Activated CD4-positive, alpha-beta T cell treated with anti-CD3 and anti-CD28 coated beads, Interleukin-2, amount 10 ng/mL, durations not matched to agents 7 days and 5 days (primary cell): ENCODE data around the gene CDCP1. TPM values are rescaled to one million over a fixed set of nuclear protein-coding genes. Genes with fewer than 3 reads are reported as not detected.
A peak's percentile ranks its signal among the peaks of the same experiment; 100 is the strongest.

Experiments
- CTCF ChIA-PET: fragments of 350-600 bp; sonication (Branson Sonifier 250); formaldehyde crosslinking; loops from one replicate; lab custom pipeline; 2021; ENCODE audit warnings: antibody characterized with exemption; lab: Charles Lee
- POLR2A ChIA-PET: fragments of 350-600 bp; sonication (Branson Sonifier 250); formaldehyde crosslinking; loops from one replicate; lab custom pipeline; 2021; ENCODE audit warnings: antibody characterized with exemption; lab: Charles Lee
- DNase-seq: peaks from one replicate; pipeline ENCODE4 v3.0.0-alpha.2; 2020
- H3K27ac Mint-ChIP-seq: one replicate; pipeline ENCODE4 v1.8.0; 2021; ENCODE audit warnings: mild to moderate bottlenecking, moderate library complexity, mixed read lengths
- H3K27me3 Mint-ChIP-seq: one replicate; pipeline ENCODE4 v1.8.0; 2021; ENCODE audit warnings: mixed read lengths
- H3K36me3 Mint-ChIP-seq: one replicate; pipeline ENCODE4 v1.8.0; 2021; ENCODE audit warnings: low read depth, mixed read lengths
- H3K4me1 Mint-ChIP-seq: one replicate; pipeline ENCODE4 v1.8.0; 2021; ENCODE audit warnings: mixed read lengths
- H3K4me3 Mint-ChIP-seq: one replicate; pipeline ENCODE4 v1.8.0; 2021; ENCODE audit warnings: mild to moderate bottlenecking, moderate library complexity, mixed read lengths
- H3K9me3 Mint-ChIP-seq: one replicate; pipeline ENCODE4 v1.8.0; 2021; ENCODE audit warnings: mixed read lengths
- total RNA-seq, 2 experiments: library from RNA; stranded (reverse); gene quantifications; one replicate each; pipeline ENCODE4 v1.2.3, GENCODE V29; 2021

CDCP1 gene, protein sequence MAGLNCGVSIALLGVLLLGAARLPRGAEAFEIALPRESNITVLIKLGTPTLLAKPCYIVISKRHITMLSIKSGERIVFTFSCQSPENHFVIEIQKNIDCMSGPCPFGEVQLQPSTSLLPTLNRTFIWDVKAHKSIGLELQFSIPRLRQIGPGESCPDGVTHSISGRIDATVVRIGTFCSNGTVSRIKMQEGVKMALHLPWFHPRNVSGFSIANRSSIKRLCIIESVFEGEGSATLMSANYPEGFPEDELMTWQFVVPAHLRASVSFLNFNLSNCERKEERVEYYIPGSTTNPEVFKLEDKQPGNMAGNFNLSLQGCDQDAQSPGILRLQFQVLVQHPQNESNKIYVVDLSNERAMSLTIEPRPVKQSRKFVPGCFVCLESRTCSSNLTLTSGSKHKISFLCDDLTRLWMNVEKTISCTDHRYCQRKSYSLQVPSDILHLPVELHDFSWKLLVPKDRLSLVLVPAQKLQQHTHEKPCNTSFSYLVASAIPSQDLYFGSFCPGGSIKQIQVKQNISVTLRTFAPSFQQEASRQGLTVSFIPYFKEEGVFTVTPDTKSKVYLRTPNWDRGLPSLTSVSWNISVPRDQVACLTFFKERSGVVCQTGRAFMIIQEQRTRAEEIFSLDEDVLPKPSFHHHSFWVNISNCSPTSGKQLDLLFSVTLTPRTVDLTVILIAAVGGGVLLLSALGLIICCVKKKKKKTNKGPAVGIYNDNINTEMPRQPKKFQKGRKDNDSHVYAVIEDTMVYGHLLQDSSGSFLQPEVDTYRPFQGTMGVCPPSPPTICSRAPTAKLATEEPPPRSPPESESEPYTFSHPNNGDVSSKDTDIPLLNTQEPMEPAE
- total RNA-seq = 10 to 100 TPM; 21.7 to 22.2 TPM

DNA sequence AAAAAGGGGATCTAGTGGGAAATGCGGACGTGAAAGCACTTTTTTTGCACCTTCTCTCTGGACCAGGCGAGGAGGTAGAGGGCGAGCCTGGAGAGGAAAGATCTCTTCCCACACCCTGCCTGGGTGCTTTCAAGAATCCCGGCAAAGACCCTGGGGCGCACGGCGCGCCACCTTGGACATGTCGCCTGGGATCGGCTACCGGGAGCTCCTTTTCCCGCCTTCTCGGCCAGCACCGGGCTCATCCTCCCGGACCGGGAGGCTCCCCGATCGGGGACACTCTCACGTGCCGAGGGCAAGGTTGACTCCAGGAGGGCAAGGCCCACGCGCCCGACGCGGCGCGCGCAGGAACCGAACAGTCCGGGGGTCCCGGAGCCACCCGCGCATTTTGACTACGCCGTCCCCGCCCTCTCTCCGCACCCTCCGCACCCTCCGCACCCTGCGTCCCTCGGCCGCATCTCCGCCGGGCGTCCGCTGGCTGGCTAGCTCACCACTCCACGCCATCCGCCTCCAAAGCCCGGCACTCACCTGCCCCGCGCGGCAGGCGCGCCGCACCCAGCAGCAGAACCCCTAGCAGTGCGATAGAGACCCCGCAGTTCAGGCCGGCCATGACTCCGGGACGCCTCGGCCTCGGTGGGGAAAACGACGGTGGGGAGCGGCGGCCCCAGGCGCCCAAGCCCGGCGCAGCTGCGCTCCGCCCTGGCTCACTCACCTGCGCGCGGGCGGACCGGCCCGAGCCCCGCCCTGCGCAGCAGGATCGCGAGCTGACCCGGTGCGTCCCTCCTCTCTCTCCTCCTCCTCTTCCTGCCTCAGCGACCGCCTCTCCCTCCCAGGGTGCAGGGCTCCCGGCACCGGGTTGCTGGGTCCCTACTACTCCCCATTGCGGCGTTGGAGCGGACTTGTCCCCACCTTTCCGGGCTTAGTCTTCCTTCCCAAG lies at the start of gene CDCP1:
Gene CDCP1, minus strand, starts transcription at position 698 of the 934 bp plus-strand sequence. Its CDS starts 91 bp downstream, at position 607.
- peaks cover 63% of the 10 kb centered on the region for H3K27me3 Mint-ChIP-seq

GRCh38 chr3:45194791-45195190 lies 48.6 kb upstream of the CDCP1 start:
- Mint-ChIP-seq H3K9me3 (no peaks in the 10 kb centered on the region), H3K4me3 (no peak overlapping the region), H3K27me3 (peaks cover 30% of the 10 kb centered on the region), H3K36me3 (no peaks in the 10 kb centered on the region), H3K27ac (no peak overlapping the region), H3K4me1 (no peaks in the 10 kb centered on the region)
- no peak for DNase-seq
- POLR2A ChIA-PET = no interaction called here
- CTCF ChIA-PET = interaction anchor here (0.8 to 2.9 kb wide), 4 partner anchors 10 to 154 kb away, joined by 3 to 8 read pairs (median 4); no protein-coding TSS in a partner anchor

More for the DNA sequence above, at the start of gene CDCP1:
- peak within 1 kb of the TSS; percentile 87 for H3K27ac Mint-ChIP-seq
- ChIA-PET CTCF (interaction anchor here (0.6 to 1.6 kb wide), 5 partner anchors 9 to 87 kb away, joined by 3 to 4 read pairs (median 4); no protein-coding TSS in a partner anchor), POLR2A (no interaction called here)
- peaks cover 18% of the 10 kb centered on the region for H3K36me3 Mint-ChIP-seq
- H3K4me3 Mint-ChIP-seq = peak within 1 kb of the TSS; percentile 90
- peaks cover 14% of the 10 kb centered on the region for H3K9me3 Mint-ChIP-seq
- peaks cover 30% of the 10 kb centered on the region for H3K4me1 Mint-ChIP-seq
- peak; percentile 22 for DNase-seq

GRCh38 chr3:45191924-45192417 lies 45.8 kb upstream of the CDCP1 start:
- H3K9me3 Mint-ChIP-seq = no peaks in the 10 kb centered on the region
- CTCF ChIA-PET = interaction anchor here (0.8 kb wide), 1 partner anchor 151 kb away, joined by 3 read pairs; no protein-coding TSS in a partner anchor
- H3K36me3 Mint-ChIP-seq = no peaks in the 10 kb centered on the region
- H3K27me3 Mint-ChIP-seq = peaks cover 19% of the 10 kb centered on the region
- no peak overlapping the region for H3K27ac Mint-ChIP-seq
- DNase-seq = no peak
- no peak overlapping the region for H3K4me3 Mint-ChIP-seq
- POLR2A ChIA-PET = no interaction called here
- peaks cover 16% of the 10 kb centered on the region for H3K4me1 Mint-ChIP-seq

- H3K4me3 Mint-ChIP-seq = no peak overlapping the region
- no peak overlapping the region for H3K27ac Mint-ChIP-seq
- H3K4me1 Mint-ChIP-seq = peaks cover 18% of the 10 kb centered on the region
- no peaks in the 10 kb centered on the region for H3K9me3 Mint-ChIP-seq
- peaks cover 14% of the 10 kb centered on the region for H3K27me3 Mint-ChIP-seq
- ChIA-PET CTCF (interaction anchor here (0.8 to 1.0 kb wide), 2 partner anchors 9 to 151 kb away, joined by 3 to 6 read pairs; no protein-coding TSS in a partner anchor), POLR2A (no interaction called here)
- no peak for DNase-seq
- no peaks in the 10 kb centered on the region for H3K36me3 Mint-ChIP-seq
Measured at GRCh38 chr3:45191424-45191823, 45.2 kb upstream of the CDCP1 start.

GRCh38 chr3:45188719-45189659 lies 42.8 kb upstream of the CDCP1 start:
- H3K27ac Mint-ChIP-seq = no peak overlapping the region
- CTCF ChIA-PET = interaction anchor here (0.9 to 1.4 kb wide), 3 partner anchors 15 to 223 kb away, joined by 3 read pairs; no protein-coding TSS in a partner anchor
- H3K4me1 Mint-ChIP-seq = peaks cover 22% of the 10 kb centered on the region
- peaks cover 7% of the 10 kb centered on the region for H3K27me3 Mint-ChIP-seq
- H3K36me3 Mint-ChIP-seq = no peaks in the 10 kb centered on the region
- H3K9me3 Mint-ChIP-seq = no peaks in the 10 kb centered on the region
- no peak for DNase-seq
- POLR2A ChIA-PET = no interaction called here
- H3K4me3 Mint-ChIP-seq = no peak overlapping the region

DNA sequence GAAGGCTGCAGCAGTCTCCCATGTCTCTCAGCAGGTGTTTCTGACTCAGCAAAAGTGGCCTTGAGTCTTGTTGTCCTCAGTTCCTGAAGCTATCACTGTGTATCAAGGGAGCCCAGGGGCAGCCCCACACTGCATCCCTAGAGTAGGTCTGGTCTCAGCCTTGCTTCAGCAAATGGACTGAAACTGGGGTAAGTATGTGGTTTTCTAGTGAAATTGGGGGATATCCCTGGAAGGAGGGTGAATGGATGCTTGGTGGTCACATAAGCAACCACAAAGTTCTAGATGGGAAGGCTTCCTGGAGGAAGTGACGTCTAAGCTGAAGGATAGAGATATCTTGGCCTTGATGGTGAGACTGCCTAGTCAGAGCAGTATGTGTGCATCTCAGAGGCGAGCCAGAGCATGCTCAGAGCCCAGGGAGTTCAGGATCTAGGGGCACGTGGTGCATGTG lies 41.5 kb upstream of the CDCP1 start:
- H3K27me3 Mint-ChIP-seq = peaks cover 2% of the 10 kb centered on the region
- no peaks in the 10 kb centered on the region for H3K36me3 Mint-ChIP-seq
- CTCF ChIA-PET = interaction anchor here (1.1 kb wide), 1 partner anchor 224 kb away, joined by 3 read pairs; no protein-coding TSS in a partner anchor
- H3K9me3 Mint-ChIP-seq = no peaks in the 10 kb centered on the region
- POLR2A ChIA-PET = no interaction called here
- no peak overlapping the region for H3K4me3 Mint-ChIP-seq
- peaks cover 28% of the 10 kb centered on the region for H3K4me1 Mint-ChIP-seq
- DNase-seq = no peak
- H3K27ac Mint-ChIP-seq = peak overlapping the region; percentile 10

DNA sequence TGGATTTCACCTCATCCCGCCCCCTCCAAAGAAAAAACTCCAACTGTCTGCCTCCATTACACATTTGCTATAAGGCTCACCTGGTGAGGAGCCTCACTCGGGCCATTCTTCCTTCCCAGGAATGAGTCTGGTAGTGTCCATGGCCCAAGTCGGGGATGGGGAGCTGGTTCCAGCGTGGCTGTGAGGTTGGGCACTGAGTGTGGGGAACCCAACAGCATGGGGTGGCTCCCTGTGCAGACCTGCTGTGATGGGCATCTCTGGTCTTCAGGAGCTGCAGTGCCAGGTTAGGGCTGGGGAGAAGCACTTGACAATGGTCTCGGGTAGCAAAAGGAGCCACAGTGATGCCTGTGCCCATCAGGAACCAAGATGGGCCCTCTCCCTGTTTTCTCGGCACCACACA lies 40.7 kb upstream of the CDCP1 start:
- no peaks in the 10 kb centered on the region for H3K9me3 Mint-ChIP-seq
- no peak for DNase-seq
- peaks cover 29% of the 10 kb centered on the region for H3K4me1 Mint-ChIP-seq
- CTCF ChIA-PET = interaction anchor here (0.7 kb wide), 1 partner anchor 89 kb away, joined by 3 read pairs; no protein-coding TSS in a partner anchor
- no peak overlapping the region for H3K4me3 Mint-ChIP-seq
- POLR2A ChIA-PET = no interaction called here
- no peaks in the 10 kb centered on the region for H3K36me3 Mint-ChIP-seq
- no peaks in the 10 kb centered on the region for H3K27me3 Mint-ChIP-seq
- H3K27ac Mint-ChIP-seq = no peak overlapping the region

GRCh38 chr3:45185461-45185860 lies 39.3 kb upstream of the CDCP1 start:
- Mint-ChIP-seq H3K36me3 (no peaks in the 10 kb centered on the region), H3K27ac (no peak overlapping the region), H3K4me3 (no peak overlapping the region), H3K9me3 (no peaks in the 10 kb centered on the region), H3K27me3 (peaks cover 3% of the 10 kb centered on the region), H3K4me1 (peaks cover 29% of the 10 kb centered on the region)
- CTCF ChIA-PET = interaction anchor here (1.1 to 1.2 kb wide), 3 partner anchors 15 to 31 kb away, joined by 3 read pairs; no protein-coding TSS in a partner anchor
- POLR2A ChIA-PET = no interaction called here
- DNase-seq = no peak

GRCh38 chr3:45185052-45185451 lies 38.9 kb upstream of the CDCP1 start:
- peaks cover 29% of the 10 kb centered on the region for H3K4me1 Mint-ChIP-seq
- peaks cover 6% of the 10 kb centered on the region for H3K27me3 Mint-ChIP-seq
- no peak overlapping the region for H3K4me3 Mint-ChIP-seq
- no peak for DNase-seq
- H3K9me3 Mint-ChIP-seq = no peaks in the 10 kb centered on the region
- ChIA-PET POLR2A (no interaction called here), CTCF (interaction anchor here (0.8 to 1.2 kb wide), 4 partner anchors 10 to 31 kb away, joined by 3 read pairs; no protein-coding TSS in a partner anchor)
- no peak overlapping the region for H3K27ac Mint-ChIP-seq
- H3K36me3 Mint-ChIP-seq = no peaks in the 10 kb centered on the region

DNA sequence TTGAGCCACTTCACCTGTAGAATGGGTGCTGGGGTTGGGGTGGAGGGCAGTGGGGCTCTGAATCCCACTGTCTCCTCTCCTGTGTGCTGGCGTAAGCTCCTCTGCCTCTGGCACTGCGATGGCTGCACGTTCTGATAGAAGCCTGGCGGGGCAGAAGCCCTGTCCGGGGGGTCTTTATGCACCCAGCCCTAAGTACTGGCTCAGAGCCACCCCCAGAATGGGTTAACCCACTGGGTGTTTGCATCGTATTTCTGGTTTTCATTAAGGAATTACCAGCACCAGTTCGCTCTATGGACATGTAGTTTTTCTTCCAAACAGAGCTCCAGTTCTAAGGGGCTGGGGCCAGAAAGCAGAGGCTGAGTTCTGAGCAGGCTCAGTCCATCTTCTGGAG lies 37.7 kb upstream of the CDCP1 start:
- ChIA-PET POLR2A (no interaction called here), CTCF (interaction anchor here (0.6 to 1.7 kb wide), 2 partner anchors 29 to 110 kb away, joined by 3 to 4 read pairs; no protein-coding TSS in a partner anchor)
- peaks cover 8% of the 10 kb centered on the region for H3K27me3 Mint-ChIP-seq
- no peak overlapping the region for H3K27ac Mint-ChIP-seq
- H3K4me3 Mint-ChIP-seq = no peak overlapping the region
- DNase-seq = no peak
- H3K4me1 Mint-ChIP-seq = peaks cover 26% of the 10 kb centered on the region
- no peaks in the 10 kb centered on the region for H3K36me3 Mint-ChIP-seq
- no peaks in the 10 kb centered on the region for H3K9me3 Mint-ChIP-seq
